ENCODE measurements around the gene AIG1. TPM values are rescaled to one million over a fixed set of nuclear protein-coding genes. Genes with fewer than 3 reads are reported as not detected.

The AIG1 gene
- total RNA-seq, 1 donor from 2014 or later = 37.1 TPM

DNA sequence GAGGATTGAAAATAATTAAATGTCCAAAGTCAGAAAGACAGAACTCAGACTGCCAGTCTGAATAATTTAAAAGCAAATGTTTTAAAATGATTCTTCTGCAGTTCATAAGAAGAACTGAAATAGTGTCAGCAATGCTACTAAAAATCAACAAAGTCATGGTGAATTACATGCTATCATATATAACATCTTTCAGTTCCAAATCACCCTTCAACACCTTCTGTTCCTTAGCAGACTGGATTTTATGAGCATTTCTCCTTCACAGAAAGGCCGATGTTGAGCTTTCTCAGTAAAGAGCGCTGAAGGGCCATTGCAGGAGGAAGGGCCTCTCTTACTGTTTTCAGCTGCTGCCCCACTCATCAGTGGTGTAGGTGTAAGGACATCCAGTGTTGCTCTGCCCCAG, 63.3 kb downstream of the AIG1 start:
- H3K9me3 Mint-ChIP-seq = peaks cover 7% of the 10 kb centered on the region
- Histone ChIP-seq H3K36me3 (no peaks in the 10 kb centered on the region), H3K27ac (no peak overlapping the region), H4K20me1 (ENCODE audit: low read depth) (no peaks in the 10 kb centered on the region), H3F3A (ENCODE audit: low read depth) (no peaks in the 10 kb centered on the region), H3K9me3 (ENCODE audit: low read depth) (no peaks in the 10 kb centered on the region), H3K4me1 (no peaks in the 10 kb centered on the region), H3K79me2 (ENCODE audit: low read depth) (no peaks in the 10 kb centered on the region), H3K4me3 (no peak overlapping the region), H2AFZ (replicated peaks) (no peak overlapping the region), H3K4me2 (no peak overlapping the region), H3K9ac (no peak overlapping the region), H3K27me3 (no peaks in the 10 kb centered on the region)
- no peaks in the 10 kb centered on the region for H3K4me1 Mint-ChIP-seq
- TF ChIP-seq, protein P1, sequence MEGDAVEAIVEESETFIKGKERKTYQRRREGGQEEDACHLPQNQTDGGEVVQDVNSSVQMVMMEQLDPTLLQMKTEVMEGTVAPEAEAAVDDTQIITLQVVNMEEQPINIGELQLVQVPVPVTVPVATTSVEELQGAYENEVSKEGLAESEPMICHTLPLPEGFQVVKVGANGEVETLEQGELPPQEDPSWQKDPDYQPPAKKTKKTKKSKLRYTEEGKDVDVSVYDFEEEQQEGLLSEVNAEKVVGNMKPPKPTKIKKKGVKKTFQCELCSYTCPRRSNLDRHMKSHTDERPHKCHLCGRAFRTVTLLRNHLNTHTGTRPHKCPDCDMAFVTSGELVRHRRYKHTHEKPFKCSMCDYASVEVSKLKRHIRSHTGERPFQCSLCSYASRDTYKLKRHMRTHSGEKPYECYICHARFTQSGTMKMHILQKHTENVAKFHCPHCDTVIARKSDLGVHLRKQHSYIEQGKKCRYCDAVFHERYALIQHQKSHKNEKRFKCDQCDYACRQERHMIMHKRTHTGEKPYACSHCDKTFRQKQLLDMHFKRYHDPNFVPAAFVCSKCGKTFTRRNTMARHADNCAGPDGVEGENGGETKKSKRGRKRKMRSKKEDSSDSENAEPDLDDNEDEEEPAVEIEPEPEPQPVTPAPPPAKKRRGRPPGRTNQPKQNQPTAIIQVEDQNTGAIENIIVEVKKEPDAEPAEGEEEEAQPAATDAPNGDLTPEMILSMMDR (IDR thresholded peaks at IDR 0.05) = no peak
- TF ChIP-seq EZH2phosphoT487 (IDR thresholded peaks at IDR 0.05) = no peak
- TF ChIP-seq EZH2 (IDR thresholded peaks at IDR 0.05) = no peak
- no peak overlapping the region for H3K27ac Mint-ChIP-seq
- H3K4me3 Mint-ChIP-seq = no peak overlapping the region
- H3K27me3 Mint-ChIP-seq (ENCODE audit: insufficient read depth, low read depth) = no peaks in the 10 kb centered on the region
- DNase-seq (ENCODE audit: low spot score) = no peak
- no peaks in the 10 kb centered on the region for H3K36me3 Mint-ChIP-seq

DNA sequence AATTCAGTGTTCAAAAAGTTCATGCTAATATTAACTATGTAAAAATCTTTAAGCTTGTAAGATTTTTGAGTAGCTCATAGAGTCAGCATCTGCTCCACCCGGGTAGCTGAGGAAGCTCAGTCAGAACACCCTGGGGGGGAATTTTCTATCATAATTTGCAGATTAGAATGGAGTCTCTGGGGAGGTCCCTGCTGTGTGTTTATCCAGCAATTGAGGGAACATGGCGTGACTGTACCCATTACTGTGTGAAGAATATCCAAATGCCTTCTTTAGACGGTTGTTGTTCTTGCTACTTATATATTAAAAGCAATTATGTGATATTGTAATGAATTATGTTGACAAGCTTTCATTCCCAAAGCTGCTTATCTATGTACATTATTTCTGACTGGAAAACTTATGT, 64.8 kb downstream of the AIG1 start:
- no peak overlapping the region for H2AFZ ChIP-seq (replicated peaks)
- no peak for DNase-seq (ENCODE audit: low spot score)
- H3K9me3 Mint-ChIP-seq = peaks cover 5% of the 10 kb centered on the region
- TF ChIP-seq, protein P1 (IDR thresholded peaks at IDR 0.05) = no peak
- no peak for TF ChIP-seq EZH2 (IDR thresholded peaks at IDR 0.05)
- no peak for TF ChIP-seq EZH2phosphoT487 (IDR thresholded peaks at IDR 0.05)
- H4K20me1 ChIP-seq (ENCODE audit: low read depth) = no peaks in the 10 kb centered on the region
- no peak overlapping the region for H3K4me3 Mint-ChIP-seq
- H3K36me3 Mint-ChIP-seq = no peaks in the 10 kb centered on the region
- H3K4me2 ChIP-seq = no peak overlapping the region
- no peak overlapping the region for H3K27ac ChIP-seq
- no peaks in the 10 kb centered on the region for H3K9me3 ChIP-seq (ENCODE audit: low read depth)
- H3K27me3 Mint-ChIP-seq (ENCODE audit: insufficient read depth, low read depth) = no peaks in the 10 kb centered on the region
- no peaks in the 10 kb centered on the region for H3K36me3 ChIP-seq
- H3K79me2 ChIP-seq (ENCODE audit: low read depth) = no peaks in the 10 kb centered on the region
- H3K4me1 Mint-ChIP-seq = no peaks in the 10 kb centered on the region
- H3F3A ChIP-seq (ENCODE audit: low read depth) = no peaks in the 10 kb centered on the region
- no peak overlapping the region for H3K27ac Mint-ChIP-seq
- H3K27me3 ChIP-seq = no peaks in the 10 kb centered on the region
- H3K4me1 ChIP-seq = no peaks in the 10 kb centered on the region
- H3K4me3 ChIP-seq = no peak overlapping the region
- H3K9ac ChIP-seq = no peak overlapping the region

DNA sequence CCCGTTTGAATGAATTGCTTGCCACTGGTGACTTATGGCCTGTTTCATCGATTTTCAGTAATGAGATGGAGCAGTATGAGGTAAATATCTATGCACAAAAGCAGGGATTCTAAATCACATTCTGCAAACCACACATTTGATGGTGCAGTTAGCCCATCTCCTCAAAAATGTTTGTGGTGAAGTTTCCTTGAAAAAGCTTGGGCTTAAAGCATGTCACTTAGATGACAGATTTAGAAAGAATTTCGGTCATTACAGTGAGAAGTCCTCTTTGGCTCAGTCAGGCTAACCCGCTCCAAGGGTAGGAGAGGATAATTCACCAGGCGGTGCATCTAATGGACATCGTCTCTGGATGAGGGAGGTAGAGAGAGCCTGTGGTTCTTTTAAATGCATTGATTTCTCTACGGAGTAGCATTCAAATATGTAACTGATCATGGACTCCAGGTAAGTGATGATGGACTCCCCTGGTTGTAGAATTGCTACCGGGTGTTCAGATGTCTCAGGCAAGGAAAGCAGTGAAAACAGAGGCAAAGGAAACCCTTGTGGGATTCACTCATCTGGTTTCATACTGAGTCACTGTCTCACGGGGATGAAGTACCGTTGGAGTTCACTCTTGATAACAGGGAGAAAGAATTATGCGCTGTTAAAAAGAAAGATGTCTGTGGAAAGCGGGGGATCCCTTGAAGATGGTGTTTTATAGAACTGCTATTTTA, 65.3 kb downstream of the AIG1 start:
- H3F3A ChIP-seq (ENCODE audit: low read depth) = no peaks in the 10 kb centered on the region
- no peak overlapping the region for H3K9ac ChIP-seq
- TF ChIP-seq EZH2 (IDR thresholded peaks at IDR 0.05) = no peak
- TF ChIP-seq, protein P1 (IDR thresholded peaks at IDR 0.05) = no peak
- no peak for TF ChIP-seq EZH2phosphoT487 (IDR thresholded peaks at IDR 0.05)
- no peak for DNase-seq (ENCODE audit: low spot score)
- H3K27ac ChIP-seq = no peak overlapping the region
- peaks cover 7% of the 10 kb centered on the region for H3K9me3 Mint-ChIP-seq
- H3K4me3 ChIP-seq = no peak overlapping the region
- no peaks in the 10 kb centered on the region for H3K79me2 ChIP-seq (ENCODE audit: low read depth)
- no peaks in the 10 kb centered on the region for H3K27me3 ChIP-seq
- peaks cover 3% of the 10 kb centered on the region for H3K36me3 Mint-ChIP-seq
- H3K36me3 ChIP-seq = no peaks in the 10 kb centered on the region
- H3K27ac Mint-ChIP-seq = no peak overlapping the region
- H3K9me3 ChIP-seq (ENCODE audit: low read depth) = no peaks in the 10 kb centered on the region
- H3K4me1 ChIP-seq = no peaks in the 10 kb centered on the region
- no peaks in the 10 kb centered on the region for H3K27me3 Mint-ChIP-seq (ENCODE audit: insufficient read depth, low read depth)
- H2AFZ ChIP-seq (replicated peaks) = no peak overlapping the region
- no peak overlapping the region for H3K4me2 ChIP-seq
- no peak overlapping the region for H3K4me3 Mint-ChIP-seq
- H4K20me1 ChIP-seq (ENCODE audit: low read depth) = no peaks in the 10 kb centered on the region
- no peaks in the 10 kb centered on the region for H3K4me1 Mint-ChIP-seq
